ENCODE results near the gene FHAD1.

DNA sequence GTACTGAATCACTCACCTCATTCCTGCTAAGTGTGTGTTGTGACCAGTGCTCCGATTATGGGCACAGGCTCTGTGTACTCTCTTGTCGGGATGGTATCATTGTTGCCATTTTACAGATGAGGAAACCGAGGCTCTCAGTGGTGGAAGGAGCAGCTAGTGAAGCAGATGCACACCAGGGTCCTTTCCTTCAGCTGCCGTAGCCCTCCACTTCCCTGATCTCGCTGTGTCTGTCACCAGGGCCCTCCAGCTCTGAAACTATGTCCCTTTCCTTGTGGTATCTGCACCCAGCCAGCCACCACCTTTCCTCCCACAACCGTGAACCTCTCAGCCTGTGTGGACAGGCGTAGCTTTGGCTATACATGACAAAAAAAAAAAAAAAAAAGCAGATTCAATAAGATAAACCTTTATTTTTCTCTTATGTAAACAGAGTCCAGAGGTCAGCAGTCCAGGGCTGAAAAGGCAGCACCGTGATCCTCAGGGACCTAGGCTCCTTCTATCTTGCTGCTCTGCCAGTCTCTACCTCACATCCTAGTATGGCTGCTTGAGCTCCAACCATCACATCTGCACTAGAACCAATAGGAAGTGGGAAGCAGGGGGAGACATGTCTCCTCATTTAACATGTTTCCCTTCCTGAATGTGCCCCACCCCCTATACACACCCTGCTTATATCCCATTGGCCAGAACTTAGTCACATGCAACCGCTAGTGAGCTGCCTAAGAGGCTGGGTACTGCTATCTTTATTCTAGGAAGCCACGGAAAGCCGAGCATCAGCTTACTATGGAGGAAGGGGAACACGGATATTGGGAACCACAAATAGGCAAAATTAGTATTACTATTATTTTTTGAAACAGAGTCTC, 49.2 kb upstream of the FHAD1 start:
- TF ChIP-seq YY1 (IDR thresholded peaks at IDR 0.05; ENCODE audit: low read depth) (no peak), REST (IDR thresholded peaks at IDR 0.05; ENCODE audit: low read depth) (no peak), CEBPB (IDR thresholded peaks at IDR 0.05) (no peak), TEAD4 (IDR thresholded peaks at IDR 0.05) (no peak), EP300 (IDR thresholded peaks at IDR 0.05; ENCODE audit: borderline replicate concordance) (no peak)
